Large intestine (tissue), 3 donors: ENCODE results near the gene ASCL5. TPM values are rescaled to one million over a fixed set of nuclear protein-coding genes. Genes with fewer than 3 reads are reported as not detected.

ENCODE experiments used
- DNase-seq, 2 donors: peaks; one replicate each; pipeline versions ENCODE4 v3.0.0 to v3.0.0-alpha.2; 2013
- H3K27ac ChIP-seq: one replicate; pipeline ENCODE4 v1.5.1; 2013; ENCODE audit warnings: low read length
- H3K27me3 ChIP-seq: 2 replicates; pipeline ENCODE4 v1.6.1; 2013; ENCODE audit warnings: low read length; ENCODE audit not compliant: control insufficient read depth, insufficient read depth
- H3K36me3 ChIP-seq: 2 replicates; pipeline ENCODE4 v1.6.1; 2013; ENCODE audit warnings: low read length; ENCODE audit not compliant: control insufficient read depth, insufficient read depth
- H3K4me1 ChIP-seq: one replicate; pipeline ENCODE4 v1.6.1; 2013; ENCODE audit warnings: low read length; ENCODE audit not compliant: control insufficient read depth, insufficient read depth
- H3K4me3 ChIP-seq: one replicate; pipeline ENCODE4 v1.5.1; 2013; ENCODE audit warnings: low read length
- H3K9me3 ChIP-seq: one replicate; pipeline ENCODE4 v1.6.1; 2013; ENCODE audit warnings: mild to moderate bottlenecking, low read depth, low read length, moderate library complexity; ENCODE audit not compliant: control insufficient read depth
- WGBS: methylation state at CpG from one replicate; pipeline ENCODE4 v1.1.5; 2013; ENCODE audit warnings: low lambda C conversion rate; ENCODE audit not compliant: insufficient coverage; 5-methylcytosine and 5-hydroxymethylcytosine counted together
- polyA plus RNA-seq: library from polyadenylated mRNA; unstranded; fragments of 120-200 nt; gene quantifications from one replicate; pipeline ENCODE4 v1.2.1, GENCODE V29; 2013

The ASCL5 gene
- polyA plus RNA-seq, 1 donor, result 0.15 TPM

DNA sequence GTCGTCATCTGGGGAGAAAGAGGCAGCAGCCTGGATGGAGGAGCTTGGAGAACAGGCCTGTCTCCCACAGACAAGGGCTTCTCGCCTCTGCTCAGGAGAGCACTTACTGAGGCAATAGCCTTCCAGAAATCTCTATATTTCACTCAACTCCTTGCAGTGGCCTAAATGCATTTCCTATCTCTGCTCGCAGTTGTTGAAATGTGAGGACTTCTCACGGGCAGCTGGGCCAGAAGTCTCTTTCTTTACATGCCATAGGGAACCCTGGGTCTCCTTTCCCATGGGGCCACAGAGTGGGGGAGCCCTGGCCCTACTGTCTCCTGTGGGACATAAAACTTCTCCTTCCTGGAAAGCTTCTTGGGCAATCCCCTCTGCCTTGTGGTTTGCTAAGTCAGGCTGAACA lies 60.0 kb downstream of the ASCL5 start:
- peaks cover 26% of the 10 kb centered on the region for H3K27me3 ChIP-seq
- H3K27ac ChIP-seq, result no peak overlapping the region
- no peak for DNase-seq
- no CpG with 5 or more reads among the region's 4 CpGs for WGBS
- H3K4me3 ChIP-seq, result no peak overlapping the region
- no peaks in the 10 kb centered on the region for H3K4me1 ChIP-seq
- no peaks in the 10 kb centered on the region for H3K36me3 ChIP-seq
- H3K9me3 ChIP-seq, result no peaks in the 10 kb centered on the region

DNA sequence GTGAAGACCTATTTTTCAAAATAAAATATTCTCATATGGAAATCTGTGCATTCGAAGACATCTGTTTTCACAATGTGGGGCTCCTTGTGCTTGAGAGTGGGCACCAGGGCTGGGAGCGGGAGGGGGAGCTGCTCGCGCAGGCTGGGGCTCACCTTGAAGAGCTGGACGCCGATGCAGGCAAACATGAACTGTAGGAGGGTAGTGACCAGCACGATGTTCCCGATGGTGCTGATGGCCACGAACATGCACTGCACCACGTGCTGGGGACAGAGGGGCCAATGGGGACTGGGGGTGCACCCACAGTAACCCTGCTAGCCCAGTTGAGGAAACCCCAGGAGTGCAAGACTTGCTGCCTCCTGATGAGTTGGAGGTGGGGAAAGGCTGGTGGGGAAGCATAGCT lies 61.3 kb downstream of the ASCL5 start:
- Histone ChIP-seq H3K27me3 (peaks cover 22% of the 10 kb centered on the region), H3K4me1 (no peaks in the 10 kb centered on the region), H3K4me3 (no peak overlapping the region), H3K36me3 (no peaks in the 10 kb centered on the region), H3K27ac (no peak overlapping the region), H3K9me3 (no peaks in the 10 kb centered on the region)
- WGBS, result no CpG with 5 or more reads among the region's 10 CpGs
- no peak for DNase-seq

DNA sequence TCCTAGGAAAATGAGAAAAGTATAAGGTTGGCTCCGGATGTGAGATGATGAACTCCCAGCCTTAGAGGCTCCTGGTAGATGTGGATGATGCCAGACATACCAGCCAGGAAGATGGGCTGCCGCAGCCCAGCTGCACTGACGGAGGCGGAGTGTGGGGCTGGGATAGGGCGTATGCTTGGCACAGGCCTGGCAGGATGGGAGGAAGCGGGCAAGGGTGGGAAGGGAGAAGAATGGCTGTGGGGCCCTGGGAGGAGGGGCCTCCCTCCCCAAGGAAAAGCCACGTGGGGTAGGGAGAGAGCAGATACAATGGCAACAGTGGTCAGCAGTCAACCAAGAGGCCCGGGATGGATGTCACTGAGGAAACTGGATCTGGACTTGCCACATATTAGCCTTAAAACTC lies 62.2 kb downstream of the ASCL5 start:
- DNase-seq, result no peak
- H3K9me3 ChIP-seq, result no peaks in the 10 kb centered on the region
- H3K27ac ChIP-seq, result no peak overlapping the region
- no peaks in the 10 kb centered on the region for H3K36me3 ChIP-seq
- H3K27me3 ChIP-seq, result peaks cover 17% of the 10 kb centered on the region
- H3K4me1 ChIP-seq, result no peaks in the 10 kb centered on the region
- WGBS, result no CpG with 5 or more reads among the region's 8 CpGs
- no peak overlapping the region for H3K4me3 ChIP-seq

Other genes starting within 250 kb of the ASCL5 start
- 101 TPM for gene INAVA, start 232.3 kb downstream of the ASCL5 start, polyA plus RNA-seq
- 1.5 TPM for gene KIF21B, start 103.5 kb downstream of the ASCL5 start, polyA plus RNA-seq
- gene CACNA1S, start 14.8 kb downstream of the ASCL5 start, polyA plus RNA-seq, result 0.15 TPM
- 49.8 TPM for gene TMEM9, start 27.3 kb upstream of the ASCL5 start, polyA plus RNA-seq
- 0.42 TPM for gene IGFN1, start 63.6 kb upstream of the ASCL5 start, polyA plus RNA-seq
- 0.45 TPM for gene PKP1, start 156.3 kb upstream of the ASCL5 start, polyA plus RNA-seq